ENCODE data around the gene ADGRD2.

DNA sequence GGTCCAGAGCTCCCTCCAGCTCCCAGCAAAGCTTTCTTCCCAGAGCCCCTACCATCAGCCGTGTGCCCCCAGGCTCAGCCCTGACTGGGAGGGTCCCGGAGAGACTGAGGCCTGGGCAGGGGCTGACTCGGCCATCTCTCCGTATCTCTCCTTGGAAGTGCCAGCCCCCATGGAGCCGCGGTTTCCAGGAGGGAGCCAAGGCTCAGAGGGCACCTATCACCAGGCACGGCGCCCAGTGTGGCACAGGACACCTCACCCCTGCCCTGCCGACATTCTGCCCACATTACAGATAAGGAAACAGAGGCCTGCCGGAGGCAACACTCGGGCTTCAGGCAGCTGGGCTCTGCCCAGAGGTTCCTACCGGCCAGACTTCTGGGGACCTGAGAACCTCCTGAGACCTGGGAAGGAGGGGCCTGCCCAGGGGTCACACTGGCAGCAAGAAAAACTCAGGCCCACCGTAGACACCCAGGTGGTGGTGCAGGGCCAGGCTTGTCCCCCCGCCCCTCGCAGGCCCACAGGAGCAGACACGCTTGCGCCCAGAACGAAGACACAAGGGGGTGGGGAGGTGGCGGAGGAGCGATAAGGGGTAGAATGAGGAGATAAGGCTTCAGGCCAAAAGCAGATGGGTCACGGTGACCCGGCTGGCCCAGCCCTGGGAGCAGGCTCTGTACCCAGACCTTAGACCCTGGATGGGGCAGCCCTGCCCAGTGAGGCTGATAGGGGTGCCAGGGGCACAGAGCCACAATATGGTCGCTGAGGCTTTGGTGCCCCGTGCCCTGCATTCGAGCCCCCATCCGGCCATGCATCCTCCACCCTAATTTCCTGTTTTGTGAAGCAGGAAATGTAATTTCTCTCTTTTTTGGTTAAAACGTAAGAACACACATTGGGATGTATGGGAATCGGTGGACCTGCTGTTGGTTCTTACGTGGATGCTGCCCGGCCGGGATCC is 45.1 kb downstream of the ADGRD2 start:
- no peak for TF ChIP-seq ZFP30 (CRISPR knock-in tag; IDR thresholded peaks at IDR 0.05; ENCODE audit: borderline replicate concordance)
- TF ChIP-seq FOXA3 (CRISPR knock-in tag; conservative IDR thresholded peaks at IDR 0.05 in 1 of 2, IDR thresholded peaks at IDR 0.05 in 1 of 2): no peak
- TF ChIP-seq POLR2A (conservative IDR thresholded peaks at IDR 0.05): no peak
- no peak for TF ChIP-seq KAT8 (IDR thresholded peaks at IDR 0.05; ENCODE audit: low read depth)
- no peak for TF ChIP-seq POLR3A (IDR thresholded peaks at IDR 0.05; ENCODE audit: borderline replicate concordance, extremely low read depth, insufficient read depth, insufficient read length)
- TF ChIP-seq, protein P1, sequence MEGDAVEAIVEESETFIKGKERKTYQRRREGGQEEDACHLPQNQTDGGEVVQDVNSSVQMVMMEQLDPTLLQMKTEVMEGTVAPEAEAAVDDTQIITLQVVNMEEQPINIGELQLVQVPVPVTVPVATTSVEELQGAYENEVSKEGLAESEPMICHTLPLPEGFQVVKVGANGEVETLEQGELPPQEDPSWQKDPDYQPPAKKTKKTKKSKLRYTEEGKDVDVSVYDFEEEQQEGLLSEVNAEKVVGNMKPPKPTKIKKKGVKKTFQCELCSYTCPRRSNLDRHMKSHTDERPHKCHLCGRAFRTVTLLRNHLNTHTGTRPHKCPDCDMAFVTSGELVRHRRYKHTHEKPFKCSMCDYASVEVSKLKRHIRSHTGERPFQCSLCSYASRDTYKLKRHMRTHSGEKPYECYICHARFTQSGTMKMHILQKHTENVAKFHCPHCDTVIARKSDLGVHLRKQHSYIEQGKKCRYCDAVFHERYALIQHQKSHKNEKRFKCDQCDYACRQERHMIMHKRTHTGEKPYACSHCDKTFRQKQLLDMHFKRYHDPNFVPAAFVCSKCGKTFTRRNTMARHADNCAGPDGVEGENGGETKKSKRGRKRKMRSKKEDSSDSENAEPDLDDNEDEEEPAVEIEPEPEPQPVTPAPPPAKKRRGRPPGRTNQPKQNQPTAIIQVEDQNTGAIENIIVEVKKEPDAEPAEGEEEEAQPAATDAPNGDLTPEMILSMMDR (IDR thresholded peaks at IDR 0.05 in 2 of 3, conservative IDR thresholded peaks at IDR 0.05 in 1 of 3; ENCODE audit: insufficient read depth in 2 of 3, low read depth in 1 of 3, low read length in 3 of 3): no peak
- no peak for TF ChIP-seq ZNF274 (IDR thresholded peaks at IDR 0.05; ENCODE audit: borderline replicate concordance, low read depth, low read length)
- no peak for TF ChIP-seq JUNB (CRISPR knock-in tag; conservative IDR thresholded peaks at IDR 0.05)

All from K562 (cell line).